Measurements from ENCODE around the gene RFTN2. TPM values are rescaled to one million over a fixed set of nuclear protein-coding genes. Genes with fewer than 3 reads are reported as not detected.
"Not testable (repeated sequence)": the region's sequence is repeated elsewhere in the genome, so short reads cannot be mapped to it uniquely, and the experiment has no call there.

RFTN2 gene
- total RNA-seq, 1 experiment from 2014 or later = not detected

DNA sequence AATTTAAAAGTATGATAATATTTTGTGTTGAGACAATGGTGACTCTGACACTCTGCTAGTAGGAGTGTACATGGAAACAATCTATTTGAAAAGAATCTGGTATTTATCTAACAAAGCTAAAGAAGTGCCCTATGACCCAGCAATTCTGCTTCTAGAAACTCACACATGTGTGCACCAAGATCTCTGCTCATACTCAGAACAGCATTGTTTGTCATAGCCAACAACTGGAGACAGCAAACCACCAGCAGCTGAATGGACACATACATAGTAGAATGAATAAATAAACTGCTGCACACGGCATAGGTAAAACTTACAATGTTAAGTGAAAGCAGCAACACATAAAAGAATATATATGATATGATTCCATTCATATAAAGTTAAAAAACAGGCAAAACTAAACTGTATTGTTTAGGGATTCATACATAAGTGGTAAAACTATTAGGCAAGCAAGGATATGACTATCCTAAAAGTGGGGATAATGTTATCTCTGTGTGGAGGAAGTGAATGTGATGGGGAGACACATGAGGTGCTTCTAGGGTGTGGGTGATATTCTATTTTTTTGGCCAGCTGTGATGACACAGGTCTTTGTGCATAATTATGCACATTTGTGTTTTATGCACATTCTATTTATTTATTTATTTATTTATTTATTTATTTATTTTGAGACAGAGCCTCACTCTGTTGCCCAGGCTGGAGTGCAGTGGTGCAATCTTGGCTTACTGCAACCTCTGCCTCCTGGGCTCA is 71.1 kb downstream of the RFTN2 start:
- DNase-seq (ENCODE audit: low read depth) = no peak

DNA sequence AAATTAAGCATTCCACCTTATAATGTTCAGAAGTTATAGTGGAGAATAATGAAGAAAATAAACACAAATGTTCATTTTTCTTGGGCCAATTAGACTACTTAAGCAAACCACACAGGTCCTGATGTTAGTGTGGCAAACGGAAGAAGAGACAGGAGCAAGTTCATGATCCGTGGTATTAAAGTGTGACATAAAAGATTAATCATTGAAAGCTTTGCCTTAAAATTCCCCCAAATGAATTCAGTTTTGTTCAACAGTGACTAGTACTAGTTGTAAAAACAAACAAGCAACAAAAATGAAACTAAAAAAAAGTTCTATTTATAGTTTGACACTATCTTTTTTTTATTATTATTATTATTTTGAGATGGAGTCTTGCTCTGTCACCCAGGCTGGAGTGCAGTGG is 73.7 kb downstream of the RFTN2 start:
- no peak for DNase-seq (ENCODE audit: low read depth)

DNA sequence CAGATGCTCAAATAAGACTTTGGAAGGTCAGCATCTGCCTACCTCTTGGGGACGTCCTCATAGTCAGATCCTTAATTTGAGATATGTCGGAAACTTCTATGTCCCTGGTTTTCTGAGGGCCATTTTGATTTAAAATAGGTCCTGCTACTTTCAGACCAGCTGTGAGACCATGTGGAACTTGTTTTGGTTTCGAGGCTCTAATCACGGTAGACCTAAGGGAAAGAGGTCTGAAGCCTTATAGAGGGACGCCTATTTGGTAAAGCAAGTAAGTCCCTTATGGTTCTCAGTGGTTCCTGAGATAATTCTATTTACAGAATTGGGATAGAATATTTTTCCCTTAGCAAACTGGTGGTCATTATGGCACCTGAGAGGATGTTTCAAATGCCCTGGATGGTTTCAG is 75.1 kb downstream of the RFTN2 start:
- DNase-seq (ENCODE audit: low read depth) = no peak

DNA sequence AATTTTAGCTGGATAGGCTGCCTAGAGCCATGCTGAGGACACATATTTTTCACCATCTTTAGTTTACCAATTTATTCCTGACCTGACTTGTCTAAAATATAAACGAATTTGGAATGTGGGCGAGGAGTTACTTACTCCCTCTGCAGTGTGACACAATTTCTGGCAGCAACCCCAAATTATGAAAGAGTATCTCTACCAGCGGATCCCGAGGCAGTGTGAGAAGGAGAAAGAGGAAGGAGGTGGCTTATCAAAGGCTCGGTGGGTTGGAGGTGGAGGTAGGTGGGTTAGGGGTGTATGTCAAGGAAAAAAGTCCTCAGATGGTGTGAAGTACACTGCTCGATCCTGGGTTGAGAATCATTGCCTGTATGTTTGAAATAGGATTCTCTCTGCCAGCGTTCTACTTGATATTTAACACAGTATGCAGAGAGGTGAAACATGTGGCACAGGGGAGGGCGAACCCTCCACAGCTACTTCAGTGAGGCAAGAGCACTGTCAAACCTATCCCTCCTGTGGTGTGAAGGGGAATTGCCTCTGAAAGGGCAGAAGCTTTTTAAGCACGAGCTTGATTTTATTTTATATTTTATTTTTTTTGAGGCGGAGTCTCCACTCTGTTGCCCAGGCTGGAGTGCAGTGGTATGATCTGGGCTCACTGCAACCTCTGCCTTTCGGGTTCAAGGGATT is 76.0 kb downstream of the RFTN2 start:
- DNase-seq (ENCODE audit: low read depth) = peak; percentile 51

DNA sequence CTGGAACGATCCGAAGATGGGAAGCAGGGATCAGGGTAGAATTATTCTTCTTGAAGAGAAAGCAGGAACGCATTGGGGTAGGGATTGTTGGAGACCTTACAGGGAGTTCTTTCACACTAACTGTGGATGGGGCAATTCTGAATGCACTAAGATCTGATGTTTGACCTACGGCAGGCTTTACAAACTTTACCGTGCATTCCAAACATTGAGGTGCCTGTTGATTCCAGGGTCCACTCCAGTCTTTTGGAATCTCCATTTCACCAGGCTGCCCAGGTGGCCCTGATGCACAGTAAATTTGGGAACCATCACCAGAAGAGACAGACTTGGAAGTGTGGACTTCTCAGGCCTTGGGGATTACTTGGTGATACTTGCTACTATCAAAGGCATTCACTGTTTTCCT is 76.9 kb downstream of the RFTN2 start:
- no peak for DNase-seq (ENCODE audit: low read depth)

DNA sequence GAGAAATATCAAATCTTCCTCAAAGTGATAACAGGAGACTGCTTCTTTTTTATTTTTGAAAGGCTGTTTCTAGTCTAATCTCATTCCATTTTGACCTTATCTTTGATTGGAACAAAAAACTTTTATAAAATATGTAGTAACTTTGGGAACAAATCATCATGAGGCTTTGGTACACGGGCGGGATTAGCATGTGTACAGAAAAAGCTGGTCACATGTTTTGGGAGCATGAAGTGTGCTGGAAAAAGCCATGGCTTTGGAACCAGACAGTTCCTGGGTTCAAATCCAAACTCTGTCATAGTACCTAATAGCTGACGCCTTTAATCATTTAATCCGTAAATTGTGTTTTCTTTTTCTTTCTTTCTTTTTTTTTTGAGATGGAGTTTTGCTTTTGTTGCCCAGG is 78.2 kb downstream of the RFTN2 start:
- DNase-seq (ENCODE audit: low read depth) = no peak

DNA sequence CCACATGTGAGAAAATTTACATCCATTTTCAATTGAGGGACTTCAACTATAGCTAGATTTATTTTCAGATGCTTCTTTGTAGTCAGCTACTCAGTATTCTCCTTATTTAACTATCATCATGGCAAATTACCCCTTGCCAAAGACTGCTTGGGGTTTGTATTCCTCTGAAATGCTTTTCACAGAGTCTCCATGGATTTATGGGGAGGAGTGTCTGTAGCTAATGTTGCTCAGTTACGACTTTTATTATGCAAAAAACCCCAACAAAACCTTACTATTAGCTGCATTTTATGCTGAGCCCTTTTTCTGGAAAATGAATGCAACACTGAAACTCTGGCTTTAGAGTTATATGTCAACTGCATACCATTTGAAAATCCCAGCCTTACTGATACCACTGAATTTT is 78.6 kb downstream of the RFTN2 start:
- DNase-seq (ENCODE audit: low read depth) = no peak

DNA sequence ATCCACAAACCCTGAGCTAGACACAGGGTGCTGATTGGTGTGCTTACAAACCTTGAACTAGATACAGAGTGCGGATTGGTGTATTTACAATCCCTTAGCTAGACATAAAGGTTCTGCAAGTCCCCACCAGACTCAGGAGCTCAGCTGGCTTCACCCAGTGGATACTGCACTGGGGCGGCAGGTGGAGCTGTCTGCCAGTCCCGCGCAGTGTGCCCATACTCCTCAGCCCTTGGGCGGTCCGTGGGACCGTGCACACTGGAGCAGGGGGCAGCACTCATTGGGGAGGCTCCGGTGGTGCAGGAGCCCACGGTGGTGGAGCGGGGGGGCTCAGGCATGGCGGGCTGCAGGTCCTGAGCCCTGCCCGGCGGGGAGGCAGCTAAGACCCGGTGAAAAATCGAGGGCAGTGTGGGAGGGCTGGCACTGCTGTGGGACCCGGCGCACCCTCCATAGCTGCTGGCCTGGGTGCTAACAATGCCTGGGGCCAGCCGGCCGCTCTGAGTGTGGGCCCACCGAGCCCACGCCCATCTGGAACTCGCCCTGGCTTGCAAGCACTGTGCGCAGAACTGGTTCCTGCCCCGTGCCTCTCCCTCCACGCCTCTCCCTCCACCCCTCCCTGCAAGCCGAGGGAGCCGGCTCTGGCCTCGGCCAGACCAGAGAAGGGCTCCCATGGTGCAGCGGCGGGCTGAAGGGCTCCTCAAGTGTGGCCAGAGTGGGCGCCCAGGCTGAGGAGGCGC is 83.9 kb downstream of the RFTN2 start:
- no peak for DNase-seq (ENCODE audit: low read depth)

DNA sequence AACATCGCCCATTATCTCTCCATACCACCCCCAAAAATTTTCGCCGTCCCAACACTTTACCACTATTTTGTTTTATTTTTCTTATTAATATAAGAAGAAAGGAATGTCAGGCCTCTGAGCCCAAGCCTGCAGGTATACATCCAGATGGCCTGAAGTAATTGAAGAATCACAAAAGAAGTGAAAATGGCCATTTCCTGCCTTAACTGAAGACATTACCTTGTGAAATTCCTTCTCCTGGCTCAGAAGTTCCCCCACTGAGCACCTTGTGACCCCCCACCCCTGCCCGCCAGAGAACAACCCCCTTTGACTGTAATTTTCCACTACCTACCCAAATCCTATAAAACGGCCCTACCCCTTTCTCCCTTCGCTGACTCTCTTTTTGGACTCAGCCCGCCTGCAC is 88.1 kb downstream of the RFTN2 start:
- not testable (repeated sequence) for DNase-seq (ENCODE audit: low read depth)

DNA sequence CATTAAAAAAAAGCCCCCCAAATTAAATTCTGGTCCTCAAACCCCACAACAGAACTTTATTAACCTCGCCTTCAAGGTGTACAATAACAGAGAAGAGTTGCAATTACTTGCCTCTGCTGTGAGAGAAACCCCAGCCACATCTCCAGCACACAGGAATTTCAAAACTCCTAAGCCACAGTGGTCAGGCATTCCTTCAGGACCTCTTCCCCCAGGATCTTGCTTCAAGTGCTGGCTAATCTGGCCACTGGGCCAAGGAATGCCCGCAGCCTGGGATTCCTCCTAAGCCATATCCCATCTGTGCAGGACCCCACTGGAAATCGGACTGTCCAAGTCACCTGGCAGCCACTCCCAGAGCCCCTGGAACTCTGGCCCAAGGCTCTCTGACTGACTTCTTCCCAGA is 95.2 kb downstream of the RFTN2 start:
- not testable (repeated sequence) for DNase-seq (ENCODE audit: low read depth)

DNA sequence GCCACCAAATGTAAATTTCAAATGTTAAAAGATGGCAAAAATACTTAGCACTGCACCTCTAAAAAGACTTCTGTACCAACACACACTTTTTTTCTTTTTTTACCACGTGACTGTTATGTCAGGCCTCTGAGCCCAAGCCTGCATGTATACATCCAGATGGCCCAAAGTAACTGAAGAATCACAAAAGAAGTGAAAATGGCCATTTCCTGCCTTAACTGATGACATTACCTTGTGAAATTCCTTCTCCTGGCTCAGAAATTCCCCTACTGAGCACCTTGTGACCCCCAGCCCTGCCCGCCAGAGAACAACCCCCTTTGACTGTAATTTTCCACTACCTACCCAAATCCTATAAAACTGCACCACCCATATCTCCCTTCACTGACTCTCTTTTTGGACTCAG is 97.1 kb downstream of the RFTN2 start:
- not testable (repeated sequence) for DNase-seq (ENCODE audit: low read depth)

DNA sequence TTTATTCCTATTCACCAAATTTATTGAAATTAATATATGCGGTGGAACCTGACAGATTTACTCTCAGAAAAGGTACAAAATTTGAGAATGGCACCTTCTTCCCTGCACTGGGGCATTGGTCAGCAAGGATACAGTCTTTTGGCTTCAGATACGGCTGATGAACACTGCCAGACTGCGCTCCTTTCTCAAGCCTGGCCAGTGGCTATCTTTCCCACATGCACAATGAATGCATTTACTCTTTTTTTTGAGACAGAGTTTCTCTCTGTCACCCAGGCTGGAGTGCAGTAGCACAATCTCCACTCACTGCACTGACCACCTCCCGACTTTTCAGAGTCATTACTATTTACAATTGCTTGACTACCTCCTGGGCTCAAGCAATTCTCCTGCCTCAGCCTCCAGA is 97.9 kb downstream of the RFTN2 start:
- no peak for DNase-seq (ENCODE audit: low read depth)

DNA sequence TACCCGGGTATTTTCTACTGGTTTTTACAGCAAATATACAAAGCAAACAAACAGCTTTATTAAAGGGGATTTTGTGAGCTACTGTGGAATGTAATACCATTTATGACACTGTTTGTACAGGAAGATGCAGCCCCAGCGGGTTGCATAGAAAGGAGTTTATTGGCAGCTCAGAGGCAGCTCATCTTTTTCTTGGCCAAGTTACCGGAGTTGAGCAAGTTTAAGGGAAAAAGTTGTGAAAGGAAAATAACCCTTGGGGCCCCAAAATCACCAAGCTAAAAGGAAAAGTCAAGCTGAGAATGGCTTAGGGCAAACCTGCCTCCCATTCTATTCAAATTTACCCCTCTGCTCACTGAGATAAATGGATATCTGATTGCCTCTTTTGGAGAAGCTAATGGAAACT is 98.8 kb downstream of the RFTN2 start:
- DNase-seq (ENCODE audit: low read depth) = no peak

DNA sequence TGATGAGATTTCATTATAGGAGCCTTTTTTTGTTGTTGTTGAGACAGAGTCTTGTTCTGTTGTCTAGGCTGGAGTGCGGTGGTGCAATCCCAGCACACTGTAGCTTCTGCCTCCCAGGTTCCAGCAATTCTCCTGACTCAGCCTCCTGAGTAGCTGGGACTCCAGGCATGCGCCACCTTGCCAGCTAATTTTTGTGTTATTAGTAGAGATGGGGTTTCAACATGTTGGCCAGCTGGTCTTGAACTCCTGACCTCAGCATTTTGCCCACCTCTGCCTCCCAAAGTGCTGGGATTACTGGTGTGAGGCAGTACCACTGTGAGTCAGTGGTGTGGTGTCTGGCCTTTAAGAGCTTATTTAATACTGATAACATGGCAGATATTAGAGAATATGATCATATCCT is 99.4 kb downstream of the RFTN2 start:
- no peak for DNase-seq (ENCODE audit: low read depth)

DNA sequence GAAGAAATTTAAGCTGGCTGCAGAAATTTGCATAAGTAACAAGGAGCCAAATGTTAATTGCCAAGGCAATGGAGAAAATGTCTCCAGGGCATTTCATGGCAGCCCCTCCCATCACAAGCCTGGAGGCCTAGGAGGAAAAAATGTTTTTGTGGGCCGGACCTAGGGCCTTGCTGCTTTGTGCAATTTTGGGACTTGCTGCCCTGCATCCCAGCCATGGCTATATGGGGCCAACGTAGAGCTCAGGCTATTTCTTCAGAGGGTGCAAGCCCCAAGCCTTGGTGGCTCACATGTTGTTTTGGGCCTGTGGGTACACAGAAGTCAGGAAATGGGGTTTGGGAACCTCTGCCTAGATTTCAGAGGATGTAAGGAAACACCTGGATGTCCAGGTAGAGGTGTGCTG is 101.8 kb downstream of the RFTN2 start:
- DNase-seq (ENCODE audit: low read depth) = no peak

DNA sequence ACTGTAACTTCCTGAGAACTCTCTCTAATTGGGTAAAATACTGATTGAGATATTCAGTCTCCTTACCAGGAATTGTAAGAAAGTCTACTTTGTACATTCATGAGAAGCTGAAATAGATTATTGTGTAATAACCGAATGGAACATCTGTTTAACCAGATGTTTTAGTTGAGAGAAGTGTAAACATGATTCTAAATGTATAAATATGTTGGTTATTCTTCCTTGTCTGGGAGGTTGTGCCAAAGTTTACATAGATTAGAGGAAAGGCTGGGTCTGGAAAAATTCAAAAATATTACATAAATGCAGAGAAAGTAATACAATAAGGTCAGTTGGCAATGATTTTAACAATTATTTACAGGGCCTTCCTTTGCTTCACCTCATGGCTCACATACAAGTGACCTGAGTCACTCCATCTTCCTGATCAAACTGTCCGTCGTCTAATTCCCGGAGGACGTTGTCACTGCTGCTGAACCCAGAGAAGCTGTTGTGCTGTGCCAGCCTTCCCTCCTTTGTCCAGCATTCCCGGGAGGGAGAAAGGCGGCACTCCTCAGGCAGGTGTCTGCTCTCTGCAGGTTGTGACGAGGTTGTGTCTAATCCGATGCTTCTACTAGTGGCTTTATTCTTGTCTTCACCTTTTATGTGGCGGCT is 103.6 kb downstream of the RFTN2 start:
- no peak for DNase-seq (ENCODE audit: low read depth)

DNA sequence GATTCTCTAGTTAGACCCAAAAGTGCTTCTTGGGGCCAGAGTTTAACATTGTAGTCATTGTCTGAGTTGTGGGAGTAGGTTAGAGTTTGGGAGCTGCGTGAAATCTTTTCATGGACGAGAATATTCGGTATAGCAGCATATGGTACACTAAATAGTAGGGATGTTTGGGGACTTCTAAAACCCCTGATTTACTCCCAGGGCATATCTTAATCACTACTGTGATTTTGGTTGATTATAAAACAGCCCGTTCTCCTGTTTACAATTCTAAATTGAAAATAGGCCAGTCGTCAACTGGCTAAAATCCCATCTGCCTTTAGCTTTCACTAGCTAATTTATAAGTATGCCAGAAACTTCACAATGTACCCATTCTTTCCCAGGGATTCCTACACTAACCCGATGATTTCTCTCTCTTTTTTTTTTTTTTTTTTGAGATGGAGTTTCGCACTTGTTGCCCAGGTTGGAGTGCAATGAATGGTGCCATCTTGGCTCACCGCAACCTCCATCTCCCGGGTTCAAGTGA is 115.2 kb downstream of the RFTN2 start:
- no peak for DNase-seq (ENCODE audit: low read depth)

DNA sequence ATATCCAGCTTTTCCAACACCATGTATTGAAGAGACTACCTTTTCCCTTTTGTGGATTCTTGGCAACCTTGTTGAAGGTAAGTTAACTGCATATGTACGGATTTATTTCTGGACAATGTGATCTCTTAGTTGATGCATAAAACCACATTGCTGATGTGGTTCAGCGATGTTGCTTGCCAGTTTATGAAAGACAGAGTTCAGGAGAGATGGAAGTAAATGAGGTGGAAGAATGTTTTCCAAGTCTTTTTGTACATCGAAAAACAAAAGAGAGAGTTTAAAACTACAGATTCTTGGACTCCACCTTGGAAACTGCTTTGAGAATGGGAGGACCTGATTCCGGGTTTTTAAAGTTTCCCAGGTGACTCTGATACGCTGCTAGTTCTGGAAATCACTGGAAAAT is 115.7 kb downstream of the RFTN2 start:
- DNase-seq (ENCODE audit: low read depth) = no peak

DNA sequence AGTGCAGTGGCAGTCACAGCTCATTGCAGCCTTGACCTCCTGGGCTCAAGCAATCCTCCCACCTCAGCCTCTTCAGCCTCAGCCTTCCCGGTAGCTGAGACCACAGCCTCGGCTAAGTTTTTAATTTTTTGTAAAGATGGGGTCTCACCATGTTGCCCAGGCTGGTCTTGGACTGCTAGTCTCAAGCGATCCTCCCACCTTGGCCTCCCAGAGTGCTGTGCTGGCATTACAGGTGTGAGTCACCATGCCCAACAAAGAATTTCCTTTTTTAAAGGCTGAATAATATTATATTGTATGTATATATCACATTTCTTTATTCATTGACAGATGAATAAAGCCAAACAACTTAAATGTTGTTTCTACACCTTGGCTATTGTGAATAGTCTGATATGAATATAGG is 117.0 kb downstream of the RFTN2 start:
- DNase-seq (ENCODE audit: low read depth) = no peak

DNA sequence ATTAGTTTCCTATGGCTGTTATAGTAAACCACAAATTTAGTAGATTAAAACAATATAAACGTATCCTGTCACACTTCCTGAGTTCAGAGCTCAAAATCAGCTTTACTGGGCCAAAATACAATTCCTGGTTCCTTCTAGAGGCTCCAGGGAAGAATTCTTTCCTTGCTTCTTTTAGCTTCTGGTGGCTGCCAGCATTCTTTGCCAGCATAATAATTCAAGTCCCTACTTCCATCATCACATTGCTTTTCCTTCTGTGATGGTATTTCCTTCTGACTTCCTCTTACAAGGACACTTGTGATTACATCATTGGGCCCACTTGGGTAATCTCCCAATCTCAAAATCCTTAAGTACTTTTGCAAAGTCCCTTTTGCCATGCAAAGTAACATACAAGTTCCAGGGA is 118.9 kb downstream of the RFTN2 start:
- no peak for DNase-seq (ENCODE audit: low read depth)

DNA sequence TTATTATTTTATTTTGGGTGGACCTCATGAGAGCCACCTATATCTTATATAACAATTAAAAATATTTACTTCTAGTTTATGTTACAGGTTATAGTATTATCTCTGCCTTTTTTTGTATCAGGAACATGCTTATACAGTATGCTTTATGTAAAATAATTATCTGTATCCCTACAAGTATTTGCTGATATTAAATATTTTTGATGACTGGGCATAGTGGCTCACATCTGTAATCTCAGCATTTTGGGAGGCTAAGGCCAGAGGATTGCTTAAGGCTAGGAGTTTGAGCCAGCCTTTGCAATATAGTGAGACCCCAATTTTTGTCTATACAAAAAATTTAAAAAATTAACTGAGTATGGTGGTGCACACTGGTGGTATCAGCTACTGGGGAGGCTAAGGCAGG is 119.9 kb downstream of the RFTN2 start:
- no peak for DNase-seq (ENCODE audit: low read depth)

DNA sequence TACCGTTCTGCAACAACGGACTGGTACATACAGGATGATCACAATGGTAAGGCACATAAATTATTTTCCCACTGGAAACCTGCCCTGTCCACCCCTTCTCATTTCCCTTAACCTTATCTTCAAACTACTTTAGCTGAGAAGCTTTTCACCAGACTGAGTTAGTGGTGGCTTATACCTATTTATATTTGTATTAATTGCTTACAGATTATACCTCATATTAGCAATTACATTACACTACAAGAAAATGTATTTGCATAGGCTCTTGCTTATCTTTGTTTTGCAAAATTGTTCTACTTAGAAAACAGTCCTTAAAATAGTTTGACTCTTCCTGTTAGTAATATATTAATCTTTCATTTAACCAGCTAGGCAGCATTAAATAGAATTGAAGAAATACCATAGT is 124.1 kb downstream of the RFTN2 start:
- not testable (repeated sequence) for DNase-seq (ENCODE audit: low read depth)
